Measurements from ENCODE around the gene SERPINC1. TPM values are rescaled to one million over a fixed set of nuclear protein-coding genes. Genes with fewer than 3 reads are reported as not detected.

The SERPINC1 gene
- total RNA-seq, 1 donor from 2014 or later = not detected

DNA sequence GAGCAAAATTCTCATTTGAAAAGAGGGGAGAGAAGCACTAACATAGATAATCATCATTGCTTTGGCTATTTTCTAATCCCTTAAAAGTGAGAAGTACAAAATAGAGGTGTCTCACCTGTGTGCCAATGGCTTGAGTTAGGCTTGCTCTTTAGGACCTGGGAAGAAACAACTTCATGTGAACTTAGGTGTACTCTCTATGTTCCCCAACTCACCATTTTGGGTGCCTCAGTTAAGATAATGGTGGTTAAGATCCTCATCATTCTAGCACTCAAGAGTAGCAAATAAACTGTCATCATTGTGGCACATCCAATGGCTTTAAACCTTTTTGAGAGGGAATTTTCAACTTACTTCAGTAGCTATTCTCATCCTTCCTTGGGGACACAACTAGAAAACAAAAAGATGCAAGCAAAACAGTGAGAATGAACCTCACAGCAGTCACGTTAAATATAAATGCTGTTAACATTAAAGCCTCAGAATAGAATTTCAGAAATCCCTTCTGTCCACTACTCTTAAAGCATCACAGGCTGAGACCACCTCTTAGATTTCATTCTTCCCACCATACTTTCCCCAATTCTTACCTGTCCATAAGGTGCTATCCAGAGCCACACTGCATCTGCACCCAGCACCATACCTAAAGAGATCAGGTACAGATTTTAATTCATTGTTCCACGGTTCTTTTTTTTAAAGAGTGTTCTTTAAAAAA lies 50.6 kb downstream of the SERPINC1 start:
- peaks cover 34% of the 10 kb centered on the region for H3K4me1 Mint-ChIP-seq (ENCODE audit: low read depth)
- H3K4me3 Mint-ChIP-seq (ENCODE audit: low read depth) = peak overlapping the region; percentile 99
- H3K9me3 Mint-ChIP-seq (ENCODE audit: low read depth) = no peaks in the 10 kb centered on the region
- H3K27me3 Mint-ChIP-seq = no peaks in the 10 kb centered on the region
- no peak for DNase-seq (ENCODE audit: low spot score, unreplicated experiment)
- TF ChIP-seq, protein P1, sequence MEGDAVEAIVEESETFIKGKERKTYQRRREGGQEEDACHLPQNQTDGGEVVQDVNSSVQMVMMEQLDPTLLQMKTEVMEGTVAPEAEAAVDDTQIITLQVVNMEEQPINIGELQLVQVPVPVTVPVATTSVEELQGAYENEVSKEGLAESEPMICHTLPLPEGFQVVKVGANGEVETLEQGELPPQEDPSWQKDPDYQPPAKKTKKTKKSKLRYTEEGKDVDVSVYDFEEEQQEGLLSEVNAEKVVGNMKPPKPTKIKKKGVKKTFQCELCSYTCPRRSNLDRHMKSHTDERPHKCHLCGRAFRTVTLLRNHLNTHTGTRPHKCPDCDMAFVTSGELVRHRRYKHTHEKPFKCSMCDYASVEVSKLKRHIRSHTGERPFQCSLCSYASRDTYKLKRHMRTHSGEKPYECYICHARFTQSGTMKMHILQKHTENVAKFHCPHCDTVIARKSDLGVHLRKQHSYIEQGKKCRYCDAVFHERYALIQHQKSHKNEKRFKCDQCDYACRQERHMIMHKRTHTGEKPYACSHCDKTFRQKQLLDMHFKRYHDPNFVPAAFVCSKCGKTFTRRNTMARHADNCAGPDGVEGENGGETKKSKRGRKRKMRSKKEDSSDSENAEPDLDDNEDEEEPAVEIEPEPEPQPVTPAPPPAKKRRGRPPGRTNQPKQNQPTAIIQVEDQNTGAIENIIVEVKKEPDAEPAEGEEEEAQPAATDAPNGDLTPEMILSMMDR (IDR thresholded peaks at IDR 0.05; ENCODE audit: unreplicated experiment) = no peak
- H3K27ac Mint-ChIP-seq = peak overlapping the region; percentile 100
- H3K36me3 Mint-ChIP-seq (ENCODE audit: insufficient read depth) = peaks cover 42% of the 10 kb centered on the region

DNA sequence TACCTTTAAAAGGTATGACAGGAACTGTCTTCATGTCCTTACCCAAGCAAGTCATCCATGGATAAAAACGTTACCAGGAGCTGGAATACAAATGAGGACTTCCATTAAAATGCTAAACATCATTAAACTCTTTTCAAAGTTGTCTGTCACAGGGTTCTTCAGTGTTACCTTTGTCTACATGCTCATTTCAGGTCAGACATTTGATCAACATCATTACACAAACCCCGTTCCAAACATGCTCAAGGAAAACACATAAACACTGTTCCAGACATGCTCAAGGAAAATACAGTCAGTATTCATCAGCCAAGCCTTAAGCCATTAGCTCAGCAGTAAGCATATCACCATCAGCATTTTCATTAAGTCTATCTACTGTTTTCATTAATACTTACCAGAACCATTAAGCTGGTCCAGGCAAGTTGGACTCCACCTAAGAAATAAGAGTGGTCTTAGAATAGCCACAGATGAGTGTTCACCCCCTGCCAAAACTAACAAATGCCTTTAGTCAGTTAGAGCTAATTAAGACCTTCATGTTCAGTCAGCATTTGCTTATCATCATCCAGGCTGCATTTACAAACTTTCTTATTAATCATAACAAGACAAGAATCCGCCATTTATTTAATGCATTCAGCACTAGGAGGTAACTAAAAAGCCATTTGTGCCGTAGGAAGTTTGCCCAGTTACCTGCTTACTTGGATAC lies 51.5 kb downstream of the SERPINC1 start:
- H3K36me3 Mint-ChIP-seq (ENCODE audit: insufficient read depth) = peaks cover 38% of the 10 kb centered on the region

DNA sequence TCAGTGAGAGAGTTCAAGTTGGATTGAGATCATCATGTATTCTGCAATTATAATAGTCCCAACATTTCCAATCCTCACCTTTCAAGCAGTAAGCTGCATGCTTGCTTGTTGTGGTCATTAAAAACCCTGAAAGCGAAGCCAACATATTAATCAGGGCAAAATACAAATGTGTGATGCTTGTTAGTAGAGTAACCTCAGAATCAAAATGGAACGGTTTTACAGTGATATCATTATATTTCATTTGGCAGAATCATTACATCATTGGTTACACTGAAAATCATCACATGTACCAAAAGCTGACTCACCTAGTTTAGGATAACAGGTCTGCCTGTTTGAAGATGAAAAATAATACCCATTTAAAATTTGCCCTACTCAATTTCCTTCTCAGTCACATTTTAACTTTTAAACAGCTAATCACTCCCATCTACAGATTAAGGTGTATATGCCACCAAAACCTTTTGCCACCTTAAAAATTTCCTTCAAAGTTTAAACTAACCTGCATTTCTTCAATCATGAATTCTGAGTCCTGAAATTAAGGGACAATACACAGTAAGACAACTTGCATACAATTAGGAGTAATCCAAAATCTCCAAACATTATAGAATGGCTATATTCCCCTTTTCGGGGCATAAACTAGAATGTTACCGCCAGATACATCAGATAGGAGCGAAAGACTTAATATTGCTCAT lies 52.8 kb downstream of the SERPINC1 start:
- Mint-ChIP-seq H3K27me3 (no peaks in the 10 kb centered on the region), H3K9me3 (ENCODE audit: low read depth) (no peaks in the 10 kb centered on the region), H3K27ac (peak overlapping the region; percentile 100), H3K4me1 (ENCODE audit: low read depth) (peaks cover 28% of the 10 kb centered on the region), H3K36me3 (ENCODE audit: insufficient read depth) (peaks cover 41% of the 10 kb centered on the region), H3K4me3 (ENCODE audit: low read depth) (peak overlapping the region; percentile 99)
- no peak for DNase-seq (ENCODE audit: low spot score, unreplicated experiment)
- TF ChIP-seq, protein P1 (IDR thresholded peaks at IDR 0.05; ENCODE audit: unreplicated experiment) = no peak

More for the DNA sequence above, 51.5 kb downstream of the SERPINC1 start:
- DNase-seq (ENCODE audit: low spot score, unreplicated experiment) = no peak
- Mint-ChIP-seq H3K27ac (peak overlapping the region; percentile 100), H3K4me1 (ENCODE audit: low read depth) (peaks cover 31% of the 10 kb centered on the region), H3K9me3 (ENCODE audit: low read depth) (no peaks in the 10 kb centered on the region), H3K27me3 (no peaks in the 10 kb centered on the region), H3K4me3 (ENCODE audit: low read depth) (peak overlapping the region; percentile 99)
- TF ChIP-seq, protein P1 (IDR thresholded peaks at IDR 0.05; ENCODE audit: unreplicated experiment) = no peak

DNA sequence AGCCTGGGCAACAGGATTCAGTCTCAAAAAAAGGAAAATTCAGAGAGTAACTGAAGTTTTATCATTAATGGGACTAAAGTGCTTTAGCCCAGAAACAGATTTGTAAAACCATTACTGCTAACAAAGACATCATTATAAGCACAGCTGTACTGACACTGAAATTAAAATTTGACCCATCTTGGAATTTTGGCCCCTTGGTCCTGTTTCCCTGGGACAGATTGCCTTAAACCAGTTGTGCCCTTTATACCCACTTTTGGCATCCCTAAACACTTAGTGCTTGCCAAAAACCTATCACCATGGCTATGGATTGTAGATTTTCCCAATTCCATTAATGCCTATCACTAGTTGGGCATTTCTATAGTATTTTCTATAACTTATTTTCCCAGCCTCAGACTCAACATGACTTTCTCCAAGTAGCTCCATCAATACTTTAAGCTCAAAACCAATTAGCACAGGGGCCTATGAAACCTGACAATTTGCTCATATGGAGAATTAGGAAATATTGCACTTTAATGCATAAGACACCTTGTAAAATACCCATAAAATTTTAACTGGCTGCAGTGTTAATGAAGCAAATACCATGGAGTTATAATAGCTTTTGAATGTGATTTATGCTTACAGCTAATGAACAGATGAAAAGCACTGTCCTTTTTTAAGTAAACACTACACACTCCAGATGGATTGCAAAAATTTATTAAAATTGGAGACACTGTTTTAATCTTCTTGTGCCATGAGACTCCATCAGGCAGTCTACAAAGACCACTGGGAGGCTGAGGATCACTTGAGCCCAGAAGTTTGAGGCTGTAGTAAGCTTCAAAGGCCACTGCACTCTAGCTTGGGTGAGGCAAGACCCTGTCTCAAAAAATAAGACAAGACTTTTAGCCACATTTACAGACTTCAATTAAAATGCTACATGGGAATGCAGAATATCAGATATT lies 53.6 kb downstream of the SERPINC1 start:
- TF ChIP-seq, protein P1 (IDR thresholded peaks at IDR 0.05; ENCODE audit: unreplicated experiment) = no peak
- Mint-ChIP-seq H3K9me3 (ENCODE audit: low read depth) (no peaks in the 10 kb centered on the region), H3K4me1 (ENCODE audit: low read depth) (peaks cover 26% of the 10 kb centered on the region), H3K27ac (peak overlapping the region; percentile 91), H3K4me3 (ENCODE audit: low read depth) (peak overlapping the region; percentile 47), H3K36me3 (ENCODE audit: insufficient read depth) (peaks cover 41% of the 10 kb centered on the region), H3K27me3 (no peaks in the 10 kb centered on the region)
- no peak for DNase-seq (ENCODE audit: low spot score, unreplicated experiment)
